Stimulated activated naive CD8-positive, alpha-beta T cell treated with anti-CD3 and anti-CD28 coated beads, Interleukin-15, amount 100 ng/mL, for 72 hours (primary cell): Measurements from ENCODE around the gene GALNT2.

Experiments used
- ATAC-seq: fragments of 150-1000 bp; cut with Tn5 transposase; 2 replicates; pipeline ENCODE4 v1.10.0; 2021; ENCODE audit warnings: mild to moderate bottlenecking, moderate library complexity
- DNase-seq, 2 donors: peaks; one replicate each; pipeline ENCODE4 v3.0.0; 2021 to 2022
- H3K27ac Mint-ChIP-seq, 2 donors: one replicate each; pipeline ENCODE4 v1.8.0; 2022; ENCODE audit warnings: mild to moderate bottlenecking in 2 of 2, mixed read lengths in 2 of 2, moderate library complexity in 2 of 2
- H3K27me3 Mint-ChIP-seq: one replicate; pipeline ENCODE4 v1.8.0; 2022; ENCODE audit warnings: mixed read lengths
- H3K4me1 Mint-ChIP-seq: one replicate; pipeline ENCODE4 v1.8.0; 2022; ENCODE audit warnings: mild to moderate bottlenecking, mixed read lengths
- H3K4me3 Mint-ChIP-seq, 2 donors: one replicate each; pipeline ENCODE4 v1.8.0; 2022; ENCODE audit warnings: mild to moderate bottlenecking in 2 of 2, mixed read lengths in 2 of 2, moderate library complexity in 1 of 2
- H3K9me3 Mint-ChIP-seq, 2 donors: one replicate each; pipeline ENCODE4 v1.8.0; 2022; ENCODE audit warnings: mixed read lengths in 2 of 2

GALNT2 gene

GRCh38 chr1:230273141-230273710 lies 206.2 kb downstream of the GALNT2 start:
- peak overlapping the region; percentile 19 to 38 for H3K4me3 Mint-ChIP-seq
- peak overlapping the region; percentile 75 to 95 for H3K27ac Mint-ChIP-seq

GRCh38 chr1:230274254-230274653 lies 207.2 kb downstream of the GALNT2 start:
- Mint-ChIP-seq H3K4me1 (peaks cover 80% of the 10 kb centered on the region), H3K27me3 (no peaks in the 10 kb centered on the region), H3K4me3 (peak overlapping the region; percentile 63 to 77), H3K9me3 (no peaks in the 10 kb centered on the region), H3K27ac (peak overlapping the region; percentile 79 to 82)
- peak in 1 of 2 donors; percentile 42 for DNase-seq
- ATAC-seq = peak; percentile 62

More at GRCh38 chr1:230273141-230273710, 206.2 kb downstream of the GALNT2 start:
- ATAC-seq (no peak), DNase-seq (no peak)
- Mint-ChIP-seq H3K27me3 (no peaks in the 10 kb centered on the region), H3K4me1 (peaks cover 78% of the 10 kb centered on the region), H3K9me3 (no peaks in the 10 kb centered on the region)

- no peak for DNase-seq
- Mint-ChIP-seq H3K4me1 (peaks cover 75% of the 10 kb centered on the region), H3K27ac (no peak overlapping the region), H3K9me3 (no peaks in the 10 kb centered on the region), H3K27me3 (no peaks in the 10 kb centered on the region), H3K4me3 (peak overlapping the region; percentile 33 to 44)
- no peak for ATAC-seq
Measured at GRCh38 chr1:230276401-230276800, 209.4 kb downstream of the GALNT2 start.

- no peak for ATAC-seq
- DNase-seq = no peak
- Mint-ChIP-seq H3K9me3 (no peaks in the 10 kb centered on the region), H3K4me1 (peaks cover 79% of the 10 kb centered on the region), H3K4me3 (peak overlapping the region; percentile 33 to 41), H3K27me3 (no peaks in the 10 kb centered on the region), H3K27ac (peak overlapping the region; percentile 22 to 23)
Measured at GRCh38 chr1:230277201-230278025, 210.4 kb downstream of the GALNT2 start.

GRCh38 chr1:230278376-230278775 lies 211.3 kb downstream of the GALNT2 start:
- H3K4me3 Mint-ChIP-seq = peak overlapping the region; percentile 2 to 32
- H3K27me3 Mint-ChIP-seq = no peaks in the 10 kb centered on the region
- DNase-seq (no peak), ATAC-seq (no peak)
- peaks cover 71% of the 10 kb centered on the region for H3K4me1 Mint-ChIP-seq
- H3K27ac Mint-ChIP-seq = peak overlapping the region in 1 of 2 donors; percentile 57
- H3K9me3 Mint-ChIP-seq = no peaks in the 10 kb centered on the region

- Mint-ChIP-seq H3K9me3 (no peaks in the 10 kb centered on the region), H3K27ac (peak overlapping the region in 1 of 2 donors; percentile 59), H3K4me3 (peak overlapping the region in 1 of 2 donors; percentile 2), H3K4me1 (peaks cover 71% of the 10 kb centered on the region), H3K27me3 (no peaks in the 10 kb centered on the region)
- ATAC-seq (no peak), DNase-seq (no peak)
Measured at GRCh38 chr1:230278871-230279582, 212.0 kb downstream of the GALNT2 start.

GRCh38 chr1:230279583-230279945 lies 212.5 kb downstream of the GALNT2 start:
- no peak for ATAC-seq
- DNase-seq = no peak
- H3K27ac Mint-ChIP-seq = no peak overlapping the region
- H3K9me3 Mint-ChIP-seq = no peaks in the 10 kb centered on the region
- H3K27me3 Mint-ChIP-seq = no peaks in the 10 kb centered on the region
- H3K4me1 Mint-ChIP-seq = peaks cover 72% of the 10 kb centered on the region
- H3K4me3 Mint-ChIP-seq = no peak overlapping the region

- Mint-ChIP-seq H3K27me3 (no peaks in the 10 kb centered on the region), H3K4me3 (no peak overlapping the region), H3K9me3 (no peaks in the 10 kb centered on the region), H3K27ac (no peak overlapping the region), H3K4me1 (peaks cover 73% of the 10 kb centered on the region)
- no peak for DNase-seq
- no peak for ATAC-seq
Measured at GRCh38 chr1:230280054-230280795, 213.2 kb downstream of the GALNT2 start.

GRCh38 chr1:230280906-230281413 lies 213.9 kb downstream of the GALNT2 start:
- peaks cover 73% of the 10 kb centered on the region for H3K4me1 Mint-ChIP-seq
- DNase-seq (no peak), ATAC-seq (peak; percentile 39)
- no peaks in the 10 kb centered on the region for H3K27me3 Mint-ChIP-seq
- peak overlapping the region; percentile 26 to 51 for H3K4me3 Mint-ChIP-seq
- peak overlapping the region; percentile 61 to 71 for H3K27ac Mint-ChIP-seq
- H3K9me3 Mint-ChIP-seq = no peaks in the 10 kb centered on the region

- peak overlapping the region; percentile 27 to 61 for H3K27ac Mint-ChIP-seq
- peaks cover 68% of the 10 kb centered on the region for H3K4me1 Mint-ChIP-seq
- no peaks in the 10 kb centered on the region for H3K27me3 Mint-ChIP-seq
- ATAC-seq = peak; percentile 37
- H3K9me3 Mint-ChIP-seq = no peaks in the 10 kb centered on the region
- peak overlapping the region in 1 of 2 donors; percentile 26 for H3K4me3 Mint-ChIP-seq
- no peak for DNase-seq
Measured at GRCh38 chr1:230281556-230281955, 214.5 kb downstream of the GALNT2 start.

- peak overlapping the region; percentile 63 to 90 for H3K27ac Mint-ChIP-seq
- DNase-seq = no peak
- H3K4me3 Mint-ChIP-seq = no peak overlapping the region
- ATAC-seq = no peak
- H3K9me3 Mint-ChIP-seq = no peaks in the 10 kb centered on the region
- peaks cover 62% of the 10 kb centered on the region for H3K4me1 Mint-ChIP-seq
- H3K27me3 Mint-ChIP-seq = no peaks in the 10 kb centered on the region
Measured at GRCh38 chr1:230282157-230282556, 215.1 kb downstream of the GALNT2 start.

GRCh38 chr1:230283678-230284077 lies 216.6 kb downstream of the GALNT2 start:
- H3K4me1 Mint-ChIP-seq = peaks cover 46% of the 10 kb centered on the region
- H3K9me3 Mint-ChIP-seq = no peaks in the 10 kb centered on the region
- DNase-seq (no peak), ATAC-seq (no peak)
- H3K27me3 Mint-ChIP-seq = peaks cover 9% of the 10 kb centered on the region
- H3K27ac Mint-ChIP-seq = no peak overlapping the region
- H3K4me3 Mint-ChIP-seq = no peak overlapping the region

GRCh38 chr1:230284891-230285290 lies 217.9 kb downstream of the GALNT2 start:
- no peak for DNase-seq
- Mint-ChIP-seq H3K4me3 (no peak overlapping the region), H3K9me3 (no peaks in the 10 kb centered on the region), H3K27ac (no peak overlapping the region), H3K4me1 (peaks cover 40% of the 10 kb centered on the region), H3K27me3 (peaks cover 9% of the 10 kb centered on the region)
- ATAC-seq = no peak

- DNase-seq (no peak), ATAC-seq (no peak)
- no peak overlapping the region for H3K4me3 Mint-ChIP-seq
- H3K27ac Mint-ChIP-seq = peak overlapping the region in 1 of 2 donors; percentile 76
- H3K9me3 Mint-ChIP-seq = no peaks in the 10 kb centered on the region
- peaks cover 9% of the 10 kb centered on the region for H3K27me3 Mint-ChIP-seq
- H3K4me1 Mint-ChIP-seq = peaks cover 35% of the 10 kb centered on the region
Measured at GRCh38 chr1:230285351-230285750, 218.3 kb downstream of the GALNT2 start.
